VCaP (cell line): Measurements from ENCODE around the gene ARAF.

ENCODE experiments used
- H3K27ac ChIP-seq: fragments of 450-650 bp; 2 replicates; pipeline ENCODE4 v1.5.1; 2017
- TF ChIP-seq, protein P1 (sequence below): fragments of 450-650 bp; conservative IDR thresholded peaks from 2 replicates; pipeline ENCODE4 v1.5.1; 2017; ENCODE audit warnings: mild to moderate bottlenecking, moderate library complexity

The ARAF gene

DNA sequence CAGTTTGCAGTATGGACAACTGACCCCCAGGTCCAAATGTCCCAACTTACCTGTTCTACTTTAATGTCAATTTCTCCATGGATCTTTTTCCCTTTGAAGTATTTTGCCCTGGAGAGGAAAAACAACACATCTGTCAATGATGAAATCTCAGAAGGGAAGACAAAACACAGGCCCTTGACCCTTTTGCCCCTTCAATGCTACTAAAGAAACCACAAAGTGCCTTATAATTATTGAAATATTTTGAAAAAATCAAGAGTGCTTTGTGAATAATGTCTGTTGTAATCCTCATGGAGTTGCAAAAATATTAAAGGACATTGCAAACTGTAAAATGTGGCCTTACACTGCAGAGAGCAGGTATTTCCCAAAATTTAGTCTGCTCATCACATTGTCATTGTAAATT lies 46.1 kb downstream of the ARAF start:
- TF ChIP-seq, protein P1, sequence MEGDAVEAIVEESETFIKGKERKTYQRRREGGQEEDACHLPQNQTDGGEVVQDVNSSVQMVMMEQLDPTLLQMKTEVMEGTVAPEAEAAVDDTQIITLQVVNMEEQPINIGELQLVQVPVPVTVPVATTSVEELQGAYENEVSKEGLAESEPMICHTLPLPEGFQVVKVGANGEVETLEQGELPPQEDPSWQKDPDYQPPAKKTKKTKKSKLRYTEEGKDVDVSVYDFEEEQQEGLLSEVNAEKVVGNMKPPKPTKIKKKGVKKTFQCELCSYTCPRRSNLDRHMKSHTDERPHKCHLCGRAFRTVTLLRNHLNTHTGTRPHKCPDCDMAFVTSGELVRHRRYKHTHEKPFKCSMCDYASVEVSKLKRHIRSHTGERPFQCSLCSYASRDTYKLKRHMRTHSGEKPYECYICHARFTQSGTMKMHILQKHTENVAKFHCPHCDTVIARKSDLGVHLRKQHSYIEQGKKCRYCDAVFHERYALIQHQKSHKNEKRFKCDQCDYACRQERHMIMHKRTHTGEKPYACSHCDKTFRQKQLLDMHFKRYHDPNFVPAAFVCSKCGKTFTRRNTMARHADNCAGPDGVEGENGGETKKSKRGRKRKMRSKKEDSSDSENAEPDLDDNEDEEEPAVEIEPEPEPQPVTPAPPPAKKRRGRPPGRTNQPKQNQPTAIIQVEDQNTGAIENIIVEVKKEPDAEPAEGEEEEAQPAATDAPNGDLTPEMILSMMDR = no peak
- H3K27ac ChIP-seq = no peak overlapping the region

DNA sequence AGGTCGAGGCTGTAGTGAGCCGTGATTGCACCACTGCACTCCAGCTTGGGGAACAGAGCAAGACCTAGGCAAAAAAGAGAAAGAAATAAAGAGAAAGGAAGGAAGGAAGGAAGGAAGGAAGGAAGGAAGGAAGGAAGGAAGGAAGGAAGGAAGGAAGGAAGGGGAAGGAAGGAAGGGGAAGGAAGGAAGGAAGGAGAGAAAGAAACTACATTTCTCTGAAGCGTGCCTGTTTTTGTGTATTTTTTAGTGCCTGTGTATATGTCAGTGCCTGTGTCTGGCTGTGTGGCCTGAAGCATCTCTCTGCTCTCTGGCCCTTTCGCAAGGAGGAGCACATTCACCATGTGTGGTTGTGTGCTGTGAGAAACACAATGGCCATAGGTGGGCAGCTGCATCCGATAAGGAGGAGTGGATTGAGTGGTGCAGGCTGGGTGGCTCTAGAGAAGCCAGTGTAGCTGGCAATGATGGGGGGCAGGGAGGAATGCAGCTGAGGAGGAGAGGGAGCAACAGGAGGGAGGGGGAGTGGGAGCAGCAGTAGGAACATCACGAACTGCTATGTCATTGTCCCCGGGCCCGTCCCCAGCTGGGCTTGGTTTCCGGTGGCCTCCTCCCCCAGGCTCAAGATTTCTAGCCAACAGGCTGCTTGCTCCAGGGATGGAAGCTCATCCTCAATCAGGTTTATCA lies 47.3 kb downstream of the ARAF start:
- H3K27ac ChIP-seq = no peak overlapping the region
- TF ChIP-seq, protein P1 = no peak

DNA sequence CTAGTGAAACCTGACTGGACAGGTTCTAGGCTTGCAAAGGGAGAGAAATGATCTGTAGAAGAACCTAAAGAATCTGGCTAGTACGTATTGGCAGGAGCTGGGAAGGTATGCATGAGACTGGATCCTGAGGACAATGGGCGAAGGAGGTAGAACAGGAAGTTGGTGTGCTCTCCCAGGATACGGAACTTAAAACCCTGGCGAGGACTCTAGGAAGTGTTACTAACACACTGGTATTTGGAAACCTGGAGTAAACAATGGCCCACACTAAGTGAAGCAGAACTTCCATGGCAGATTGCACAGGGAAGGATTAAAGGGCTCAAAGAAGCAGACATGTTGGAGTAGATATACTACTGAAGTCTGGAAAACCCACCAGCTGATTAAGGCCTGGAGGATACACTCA lies 49.5 kb downstream of the ARAF start:
- TF ChIP-seq, protein P1 = no peak
- no peak overlapping the region for H3K27ac ChIP-seq

DNA sequence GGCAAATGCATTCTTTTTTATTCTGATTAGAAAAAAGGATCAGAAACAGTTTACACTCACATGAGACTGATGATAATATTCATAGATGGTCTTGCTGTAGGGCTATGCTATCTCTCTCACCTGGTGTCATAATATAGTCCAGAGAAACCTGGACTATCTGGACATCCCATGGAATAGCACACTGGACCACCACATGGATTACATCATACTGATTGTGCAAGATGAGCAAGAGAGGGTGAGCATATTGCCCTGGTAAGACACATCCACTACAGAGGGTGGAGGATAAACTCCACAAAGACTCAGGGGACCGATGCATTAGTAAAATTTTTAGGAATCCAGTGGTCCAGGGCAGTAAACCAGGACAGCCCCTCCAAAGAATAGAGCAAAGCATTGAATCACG lies 50.5 kb downstream of the ARAF start:
- no peak overlapping the region for H3K27ac ChIP-seq
- TF ChIP-seq, protein P1 = no peak

DNA sequence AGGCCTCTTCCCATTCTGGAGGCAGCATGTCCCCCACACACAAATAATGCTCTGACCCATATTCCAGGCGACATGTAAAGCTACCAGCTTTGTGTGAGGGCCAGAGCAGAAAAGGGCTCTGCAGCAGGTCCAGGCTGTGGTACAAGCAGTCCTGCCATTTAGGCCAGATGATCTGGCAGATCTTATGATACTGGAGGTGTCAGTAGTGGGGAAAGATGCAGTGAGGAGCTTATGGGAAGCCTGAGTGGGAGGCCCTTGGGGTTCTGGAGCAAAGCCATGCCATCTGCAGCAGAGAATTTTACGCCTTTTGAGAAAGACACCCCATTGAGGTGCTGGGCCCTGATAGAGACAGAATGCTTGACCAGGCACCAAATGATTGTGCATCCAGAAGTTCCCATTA lies 50.9 kb downstream of the ARAF start:
- TF ChIP-seq, protein P1 = no peak
- H3K27ac ChIP-seq = no peak overlapping the region

DNA sequence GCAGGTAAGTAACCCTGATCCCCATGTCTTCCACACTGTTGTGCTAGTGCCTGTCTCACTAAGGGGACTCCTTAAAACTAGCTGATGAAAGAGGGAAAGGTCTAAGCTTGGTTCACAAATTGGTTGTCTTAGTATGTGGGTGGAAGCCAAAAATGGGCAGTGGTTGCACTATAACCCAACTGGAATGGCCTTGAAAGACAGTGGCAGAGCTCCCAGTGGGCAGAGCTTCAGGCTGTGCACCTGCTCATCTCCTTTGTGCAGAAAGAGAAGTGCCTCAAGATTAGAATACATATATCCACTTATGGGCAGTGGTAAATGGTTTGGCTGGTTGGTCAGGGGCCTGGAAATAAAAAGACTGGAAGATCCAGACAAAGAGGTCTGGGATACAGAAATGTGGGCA lies 51.4 kb downstream of the ARAF start:
- no peak overlapping the region for H3K27ac ChIP-seq
- TF ChIP-seq, protein P1 = no peak

DNA sequence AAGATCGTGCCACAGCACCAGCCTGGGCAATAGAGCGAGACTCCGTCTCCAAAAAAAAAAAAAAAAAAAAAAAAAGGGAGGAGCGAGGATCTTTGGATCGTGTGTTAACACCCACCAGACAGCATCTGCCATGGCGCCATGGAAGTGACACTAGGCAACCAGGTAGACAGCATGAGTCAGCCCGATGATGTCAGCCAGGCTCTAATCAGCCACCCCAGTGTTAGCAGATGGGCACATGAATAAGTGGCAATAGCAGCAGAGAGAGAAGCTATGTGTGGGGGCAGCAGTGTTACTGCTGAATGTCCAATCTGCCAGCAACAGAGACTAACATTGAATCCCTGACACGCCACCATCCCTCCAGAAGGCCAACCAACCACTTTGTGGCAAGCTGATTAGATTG lies 52.1 kb downstream of the ARAF start:
- TF ChIP-seq, protein P1 = no peak
- H3K27ac ChIP-seq = no peak overlapping the region
